ENCODE results near the gene HSD3B2. TPM values are rescaled to one million over a fixed set of nuclear protein-coding genes. Genes with fewer than 3 reads are reported as not detected.

The HSD3B2 gene
- total RNA-seq, 1 experiment from 2014 or later: not detected

DNA sequence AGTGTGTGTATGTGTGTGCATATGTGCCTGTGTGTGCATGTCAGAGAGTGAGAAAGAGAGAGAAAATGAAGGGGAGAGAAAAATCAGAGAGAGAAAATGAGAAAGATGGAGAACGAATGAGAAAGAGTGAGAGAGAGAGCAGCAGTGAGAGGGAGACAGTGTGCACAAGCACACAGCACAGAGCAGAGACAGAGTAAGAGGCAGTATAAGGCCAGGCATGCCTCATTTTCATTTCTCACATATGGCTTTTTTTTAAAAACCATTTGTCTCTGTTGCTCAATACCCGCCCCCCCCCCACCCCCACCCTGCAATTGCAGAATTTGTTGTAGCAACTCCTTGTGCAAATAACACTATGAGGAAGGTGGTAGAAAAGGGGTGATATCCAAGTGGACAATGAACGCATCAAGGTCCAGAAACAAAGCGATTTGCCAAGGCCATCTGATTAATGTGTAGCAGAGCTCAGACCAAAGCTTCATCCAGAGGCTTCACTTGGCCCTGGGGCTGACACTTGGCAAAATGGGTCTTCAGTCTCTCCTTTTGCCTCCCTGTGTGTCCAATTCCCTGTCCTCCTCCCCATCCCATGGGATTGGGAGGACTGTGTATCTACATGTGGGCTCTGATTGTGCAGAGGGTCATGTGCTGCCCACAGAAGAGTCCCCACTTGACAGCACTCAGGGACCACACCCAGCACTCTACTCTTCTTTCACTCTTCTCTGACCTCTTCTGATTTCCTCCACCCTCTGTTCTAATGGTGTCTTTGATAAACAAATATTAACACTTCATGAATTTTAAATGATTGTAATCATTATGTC is 53.1 kb downstream of the HSD3B2 start:
- H3K4me1 ChIP-seq (ENCODE audit: insufficient read depth, low read length): peaks cover 3% of the 10 kb centered on the region; the same call in 1 of the 2 replicates
- no peaks in the 10 kb centered on the region for H3K79me1 ChIP-seq (ENCODE audit: insufficient read depth, low read depth, low read length, poor library complexity, severe bottlenecking)
- no peaks in the 10 kb centered on the region for H3K79me2 ChIP-seq (ENCODE audit: insufficient read depth, low read length)
- no peak overlapping the region for H3K14ac ChIP-seq (ENCODE audit: insufficient read depth, low read length)
- Mint-ChIP-seq H3K4me1 (peaks cover 3 to 11% of the 10 kb centered on the region in 2 experiments; a peak in 3 of 4 replicates), H3K36me3 (ENCODE audit: insufficient read depth in 1 of 3, low read depth in 3 of 3) (no peaks in the 10 kb centered on the region), H3K9me3 (no peaks in the 10 kb centered on the region), H3K27ac (no peak overlapping the region; a peak in 1 of 7 replicates), H3K4me3 (no peak overlapping the region), H3K27me3 (ENCODE audit: low read depth) (peaks cover 5% of the 10 kb centered on the region)
- WGBS (ENCODE audit: extremely low coverage, insufficient read length, low lambda C conversion rate): no CpG with 5 or more reads among the region's 4 CpGs
- no peak overlapping the region for H3K56ac ChIP-seq (ENCODE audit: insufficient read length, low read depth, low read length)
- no peak overlapping the region for H2AK5ac ChIP-seq (ENCODE audit: insufficient read length, low read length)
- H4K91ac ChIP-seq (ENCODE audit: insufficient read length, low read depth, low read length): no peak overlapping the region
- no peaks in the 10 kb centered on the region for H3K9me3 ChIP-seq (ENCODE audit: control insufficient read depth, low read depth, low read length)
- H2BK20ac ChIP-seq (ENCODE audit: low read depth, low read length, poor library complexity, severe bottlenecking): no peak overlapping the region
- H3T11ph ChIP-seq (ENCODE audit: low read length): no peak overlapping the region
- H2BK15ac ChIP-seq (ENCODE audit: low read depth, low read length): no peak overlapping the region
- no peak for DNase-seq
- H2BK120ac ChIP-seq (ENCODE audit: low read depth, low read length, poor library complexity, severe bottlenecking): no peak overlapping the region
- H3K18ac ChIP-seq (ENCODE audit: insufficient read length, low read depth, low read length): no peak overlapping the region
- no peak overlapping the region for H4K8ac ChIP-seq (replicated peaks; ENCODE audit: insufficient read length, low read depth, low read length)
- H2BK12ac ChIP-seq (ENCODE audit: insufficient read length, low read depth, low read length): no peak overlapping the region
- H3K4me2 ChIP-seq (ENCODE audit: insufficient read depth, insufficient read length, low read length): no peak overlapping the region
- H3K4ac ChIP-seq (ENCODE audit: low read depth, low read length): no peak overlapping the region
- H4K5ac ChIP-seq (ENCODE audit: insufficient read length, low read depth, low read length): no peak overlapping the region
- TF ChIP-seq, protein P1, sequence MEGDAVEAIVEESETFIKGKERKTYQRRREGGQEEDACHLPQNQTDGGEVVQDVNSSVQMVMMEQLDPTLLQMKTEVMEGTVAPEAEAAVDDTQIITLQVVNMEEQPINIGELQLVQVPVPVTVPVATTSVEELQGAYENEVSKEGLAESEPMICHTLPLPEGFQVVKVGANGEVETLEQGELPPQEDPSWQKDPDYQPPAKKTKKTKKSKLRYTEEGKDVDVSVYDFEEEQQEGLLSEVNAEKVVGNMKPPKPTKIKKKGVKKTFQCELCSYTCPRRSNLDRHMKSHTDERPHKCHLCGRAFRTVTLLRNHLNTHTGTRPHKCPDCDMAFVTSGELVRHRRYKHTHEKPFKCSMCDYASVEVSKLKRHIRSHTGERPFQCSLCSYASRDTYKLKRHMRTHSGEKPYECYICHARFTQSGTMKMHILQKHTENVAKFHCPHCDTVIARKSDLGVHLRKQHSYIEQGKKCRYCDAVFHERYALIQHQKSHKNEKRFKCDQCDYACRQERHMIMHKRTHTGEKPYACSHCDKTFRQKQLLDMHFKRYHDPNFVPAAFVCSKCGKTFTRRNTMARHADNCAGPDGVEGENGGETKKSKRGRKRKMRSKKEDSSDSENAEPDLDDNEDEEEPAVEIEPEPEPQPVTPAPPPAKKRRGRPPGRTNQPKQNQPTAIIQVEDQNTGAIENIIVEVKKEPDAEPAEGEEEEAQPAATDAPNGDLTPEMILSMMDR (conservative IDR thresholded peaks at IDR 0.05): no peak
- H2BK5ac ChIP-seq (ENCODE audit: insufficient read length, low read length): no peak overlapping the region
- no peaks in the 10 kb centered on the region for H3K27me3 ChIP-seq (ENCODE audit: insufficient read depth, low read length)
- H3K23me2 ChIP-seq (ENCODE audit: insufficient read length, low read depth, low read length, poor library complexity, severe bottlenecking): no peaks in the 10 kb centered on the region
- no peak overlapping the region for H3K23ac ChIP-seq (ENCODE audit: insufficient read length, low read depth, low read length)
- H4K20me1 ChIP-seq (ENCODE audit: control insufficient read depth, insufficient read depth, insufficient read length): no peaks in the 10 kb centered on the region
- H3K9ac ChIP-seq (ENCODE audit: extremely low read depth, insufficient read length, low read length): no peak overlapping the region
- no peak overlapping the region for H3K27ac ChIP-seq (ENCODE audit: insufficient read length, low read depth, low read length)
- H2AFZ ChIP-seq (ENCODE audit: low read length): no peak overlapping the region
